HG03575 (cell line): ENCODE results near the gene ATP11A.
A peak's percentile ranks its signal among the peaks of the same experiment; 100 is the strongest.

Experiments used
- ATAC-seq: cut with Tn5 transposase; IDR thresholded peaks from one replicate; pipeline ENCODE4 v1.9.1; 2021; ENCODE audit not compliant: unreplicated experiment, insufficient number of reproducible peaks, low FRiP score; ENCODE audit errors: extremely low read depth

Gene ATP11A

DNA sequence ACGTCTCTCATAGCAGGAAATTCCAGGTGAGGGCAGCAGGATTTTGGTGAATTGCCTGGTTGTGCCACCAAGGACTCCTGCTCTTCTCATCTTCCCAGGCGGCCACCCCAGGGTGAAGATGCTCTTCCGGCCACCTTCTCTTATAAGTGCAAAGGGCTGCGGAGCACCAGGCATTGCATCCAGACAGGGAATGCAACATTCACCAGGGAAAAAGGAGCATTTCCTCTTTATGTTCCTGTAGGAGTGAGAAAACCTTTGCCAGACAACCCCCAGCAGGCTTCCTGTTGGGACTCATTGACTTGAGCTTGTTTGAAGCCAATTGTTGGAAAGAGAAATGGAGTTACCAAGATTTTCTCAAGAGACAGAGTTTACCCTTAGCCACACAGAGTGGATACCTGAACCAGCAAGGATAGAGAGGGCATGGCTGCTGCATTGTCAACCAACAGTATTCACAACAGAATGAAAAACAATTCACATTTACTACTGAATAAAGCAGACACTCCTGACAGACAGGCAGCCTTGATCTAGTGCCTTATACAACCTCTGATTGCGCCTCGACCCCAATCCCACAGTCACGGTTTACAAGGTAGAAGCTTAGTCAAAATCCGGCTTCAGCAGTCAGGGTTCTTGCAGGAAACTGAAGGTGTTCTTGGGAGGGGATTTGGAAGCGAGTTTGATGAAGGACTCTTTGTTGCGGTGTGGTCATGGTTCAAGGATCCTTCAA, 1.8 kb upstream of the ATP11A start:
- no peak for ATAC-seq

GRCh38 chr13:112688560-112689302, 1.1 kb upstream of the ATP11A start:
- no peak for ATAC-seq

DNA sequence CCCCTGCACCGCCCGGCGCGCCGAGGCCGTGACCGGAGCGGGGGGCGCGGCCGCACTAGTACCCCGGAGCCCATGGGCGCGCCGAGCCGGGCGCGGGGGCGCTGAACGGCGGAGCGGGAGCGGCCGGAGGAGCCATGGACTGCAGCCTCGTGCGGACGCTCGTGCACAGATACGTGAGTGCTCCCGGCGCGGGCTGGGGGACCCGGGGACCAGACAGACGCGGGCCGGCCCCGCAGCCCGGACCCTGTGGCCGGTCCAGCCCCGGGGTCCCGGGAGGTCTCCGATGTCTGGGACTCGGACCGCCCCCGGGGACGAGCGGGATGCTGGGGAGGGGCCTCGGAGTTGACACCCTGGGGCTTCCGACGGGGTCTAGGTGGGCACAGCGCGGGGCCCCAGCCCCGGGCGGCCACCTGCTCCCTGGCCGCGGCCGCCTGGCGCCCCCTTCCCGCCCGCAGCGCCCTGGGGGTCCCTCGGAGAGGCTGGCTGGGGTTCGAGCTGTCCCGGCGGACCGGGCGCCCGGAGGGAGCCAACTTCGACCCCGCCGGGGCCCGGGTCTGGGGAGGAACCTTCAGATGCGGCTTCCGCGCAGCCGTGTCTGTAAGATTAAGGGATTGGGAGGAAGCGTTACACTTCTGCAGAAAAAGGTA, 568 bp downstream of the ATP11A start:
- ATAC-seq, result peak; percentile 12

DNA sequence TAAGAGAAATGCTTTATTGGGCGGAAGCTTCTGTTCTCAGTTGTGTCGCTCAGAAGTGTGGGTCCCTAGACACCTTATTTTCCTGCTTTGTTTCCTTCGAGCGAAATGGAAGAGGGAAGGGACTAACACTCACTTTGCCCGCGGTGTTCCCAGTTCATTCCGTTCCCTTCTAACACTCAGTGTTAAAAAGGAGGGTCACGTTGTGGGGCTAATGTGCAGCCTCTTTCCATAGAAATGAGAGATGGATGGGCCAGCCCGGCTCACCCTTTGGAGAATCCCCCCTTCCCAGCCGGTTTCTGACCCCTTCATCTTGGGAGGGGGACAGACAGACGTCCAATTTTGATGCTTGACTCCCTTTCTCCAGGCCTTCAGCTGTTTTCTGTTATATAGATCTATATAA, 2.3 kb downstream of the ATP11A start:
- ATAC-seq, result no peak

DNA sequence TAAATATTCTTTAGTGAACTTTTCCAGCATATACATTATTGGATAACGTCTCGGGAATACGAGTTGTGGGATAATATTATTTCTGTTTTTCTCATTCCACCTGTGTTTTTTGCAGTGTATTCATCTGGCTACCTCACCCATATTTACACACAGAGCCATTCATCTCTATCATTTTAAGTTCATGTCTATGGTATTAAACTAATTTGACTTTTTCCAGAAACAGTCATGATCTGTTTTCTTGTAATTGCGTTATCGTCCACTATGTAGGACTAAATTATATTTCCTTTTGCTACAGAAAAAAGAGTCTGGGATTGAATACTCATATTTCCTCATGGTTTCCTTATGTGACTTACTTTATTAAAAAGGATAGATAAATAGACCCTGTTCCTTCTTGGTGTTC, 2.7 kb downstream of the ATP11A start:
- no peak for ATAC-seq

GRCh38 chr13:112693831-112694497, 4.1 kb downstream of the ATP11A start:
- ATAC-seq, result no peak

DNA sequence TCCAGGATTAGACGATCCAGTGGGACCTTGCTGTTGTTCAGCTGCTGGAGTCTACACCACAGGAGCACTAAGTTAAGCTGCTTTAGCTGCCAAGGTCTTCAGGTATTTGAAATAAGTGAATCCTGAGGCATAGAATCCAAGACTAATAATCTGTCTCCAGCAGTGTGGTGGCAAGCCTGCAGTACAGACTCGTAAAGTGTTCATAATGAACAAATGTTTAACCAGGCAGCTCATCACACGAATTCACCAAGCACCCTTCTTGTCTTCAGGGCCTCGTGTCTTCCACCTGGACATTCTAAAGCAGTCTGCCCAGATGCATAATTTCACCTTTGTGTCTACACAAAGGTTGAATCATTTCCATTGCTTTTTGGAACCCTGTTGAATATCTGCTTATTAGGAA, 5.3 kb downstream of the ATP11A start:
- ATAC-seq, result no peak

- ATAC-seq, result no peak
These were observed 6.4 kb downstream of the ATP11A start for GRCh38 chr13:112696001-112696868.

- ATAC-seq, result no peak
These were observed 7.1 kb downstream of the ATP11A start for GRCh38 chr13:112696869-112697465.

DNA sequence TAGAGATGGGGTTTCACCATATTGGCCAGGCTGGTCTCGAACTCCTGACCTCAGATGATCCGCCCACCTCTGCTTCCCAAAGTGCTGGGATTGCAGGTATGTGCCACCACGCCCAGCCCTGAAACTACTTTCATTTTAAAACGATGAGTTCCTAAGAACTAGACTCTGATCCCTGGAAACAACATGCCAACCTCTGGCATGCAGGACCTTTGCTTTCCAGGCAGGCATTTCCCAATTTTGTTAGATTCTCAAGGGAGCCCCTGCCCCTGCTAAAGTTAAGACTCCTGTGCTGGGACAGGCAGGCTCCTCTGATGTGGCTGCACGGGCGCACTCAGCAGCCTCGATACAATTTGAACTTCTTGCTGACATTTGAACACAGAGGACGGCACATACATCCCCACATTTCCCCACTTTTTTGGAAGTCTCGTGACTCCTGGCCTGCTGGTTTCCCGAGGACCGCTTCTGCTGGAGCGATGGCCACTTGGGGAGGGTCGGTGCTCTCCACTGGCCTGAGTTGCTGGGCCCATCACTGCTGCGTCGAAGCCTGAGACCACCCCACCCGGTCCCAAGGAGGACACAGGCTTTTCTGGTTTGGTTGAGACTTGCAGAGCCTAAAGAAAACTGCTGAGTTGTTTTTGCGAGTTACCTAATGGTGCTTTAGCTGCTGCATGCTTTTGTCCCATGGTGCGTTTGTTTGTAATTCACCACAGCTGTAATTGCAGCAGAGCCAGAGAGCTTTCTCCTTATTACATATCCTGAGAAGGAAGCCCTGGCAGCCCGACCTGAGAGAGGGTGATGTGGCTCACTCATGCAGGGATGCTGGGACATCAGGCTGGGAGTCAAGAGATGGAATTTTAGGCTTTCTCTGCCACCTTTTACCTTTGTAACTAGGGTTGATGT, 8.2 kb downstream of the ATP11A start:
- ATAC-seq, result no peak

GRCh38 chr13:112699322-112699918, 9.6 kb downstream of the ATP11A start:
- no peak for ATAC-seq

GRCh38 chr13:112700291-112701060, 10.6 kb downstream of the ATP11A start:
- no peak for ATAC-seq

DNA sequence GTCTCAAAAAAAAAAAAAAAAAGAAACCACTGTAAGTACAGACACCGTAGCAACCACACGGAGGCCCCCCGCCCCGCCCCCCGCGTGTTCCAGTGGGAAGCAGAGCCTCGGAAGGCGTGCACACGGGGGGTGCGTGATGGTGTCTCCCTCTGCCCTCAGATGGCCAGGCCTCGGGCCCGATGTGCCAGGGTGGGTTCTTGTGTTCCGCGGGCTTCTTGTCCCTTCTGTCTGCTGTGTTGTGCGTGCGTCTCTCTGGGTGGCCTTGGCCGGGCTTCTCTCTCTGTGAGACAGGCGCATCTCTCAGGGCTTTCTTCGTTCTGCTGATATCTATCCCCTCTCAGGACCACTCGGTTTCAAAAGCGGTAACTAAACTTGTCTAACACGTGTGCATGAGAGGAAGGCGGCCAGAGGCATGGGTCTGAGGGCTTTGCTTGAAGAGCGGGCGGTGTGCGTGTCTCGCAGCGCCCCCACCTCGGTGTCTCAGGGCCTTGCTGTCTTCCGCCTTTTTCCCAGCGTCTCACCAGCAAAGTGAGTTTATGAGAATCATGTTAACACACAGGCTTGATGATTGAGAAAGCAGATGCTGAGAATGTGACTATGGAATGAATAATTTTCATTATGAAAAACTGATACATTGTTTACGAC, 12.6 kb downstream of the ATP11A start:
- ATAC-seq, result no peak

GRCh38 chr13:112702986-112703379, 13.1 kb downstream of the ATP11A start:
- ATAC-seq, result no peak

- ATAC-seq, result no peak
These were observed 13.8 kb downstream of the ATP11A start for GRCh38 chr13:112703449-112704284.
